Measurements from ENCODE around the gene SPATA16.
"Not testable (repeated sequence)": the region's sequence is repeated elsewhere in the genome, so short reads cannot be mapped to it uniquely, and the experiment has no call there.

- TF ChIP-seq ZNF274 (IDR thresholded peaks at IDR 0.05; ENCODE audit: low read depth, low read length); YY1 (IDR thresholded peaks at IDR 0.05; ENCODE audit: insufficient read depth, insufficient read length); SUZ12 (IDR thresholded peaks at IDR 0.05; ENCODE audit: extremely low read depth, insufficient read depth, insufficient read length): not testable (repeated sequence)
Measured at GRCh38 chr3:173156533-173156932, 15.5 kb upstream of the SPATA16 start.

Measured in NT2/D1 (cell line).